ENCODE results near the gene CDK4.

The CDK4 gene

DNA sequence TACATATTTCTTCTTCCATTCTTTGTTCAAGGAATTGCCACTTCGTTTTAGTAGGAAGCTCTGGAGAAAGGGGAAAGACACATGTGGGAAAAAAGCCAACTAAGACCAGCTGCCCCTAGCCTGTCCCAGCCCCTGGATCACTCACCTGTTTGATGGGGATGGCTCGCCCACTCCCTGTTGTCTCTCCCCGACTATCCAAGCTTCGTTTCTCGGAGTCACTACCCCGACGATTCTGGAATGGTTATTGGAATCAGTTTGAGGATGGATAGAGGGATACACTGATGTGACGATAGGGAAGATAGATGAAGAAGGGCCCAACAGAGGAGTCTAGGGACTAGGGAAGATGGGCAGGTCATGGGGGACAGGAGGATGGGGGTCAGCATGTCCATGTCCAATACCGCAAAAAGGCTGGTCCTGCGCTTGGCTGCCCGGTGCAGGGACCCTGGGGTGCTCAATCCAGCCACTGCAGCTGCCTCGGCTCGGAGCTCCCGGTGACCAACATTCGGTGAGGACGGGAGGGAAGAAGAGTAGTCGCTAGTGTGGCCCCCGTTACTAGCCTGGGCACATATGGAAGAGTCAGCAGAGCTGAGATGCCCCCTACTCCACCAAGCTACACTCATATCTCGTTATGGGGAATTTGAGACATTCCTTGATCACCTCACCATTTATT, 20.6 kb downstream of the CDK4 start:
- Histone ChIP-seq H3K9me2 (replicated peaks; ENCODE audit: insufficient read depth, low read length) (no peaks in the 10 kb centered on the region), H3F3A (ENCODE audit: insufficient read depth, low read length) (no peaks in the 10 kb centered on the region), H4K20me1 (ENCODE audit: insufficient read depth, low read length) (no peaks in the 10 kb centered on the region), H3K27ac (ENCODE audit: low read length) (no peak overlapping the region), H3K4me3 (ENCODE audit: low read length) (no peak overlapping the region), H3K4me2 (ENCODE audit: low read depth, low read length) (no peak overlapping the region), H3K36me3 (replicated peaks; ENCODE audit: insufficient read depth, low read length) (no peaks in the 10 kb centered on the region), H3K9ac (ENCODE audit: low read length) (no peak overlapping the region), H3K27me3 (replicated peaks; ENCODE audit: insufficient read depth, low read length) (no peaks in the 10 kb centered on the region), H3K9me3 (replicated peaks; ENCODE audit: insufficient read depth, low read length) (no peaks in the 10 kb centered on the region), H3K4me1 (ENCODE audit: low read length) (no peaks in the 10 kb centered on the region), H3K79me2 (ENCODE audit: low read length) (0 out of 2 replicates have a peak, but pooled peaks cover 2% of the 10 kb centered on the region), H2AFZ (ENCODE audit: low read length) (no peak overlapping the region)
- DNase-seq: no peak
- TF ChIP-seq, protein P1, sequence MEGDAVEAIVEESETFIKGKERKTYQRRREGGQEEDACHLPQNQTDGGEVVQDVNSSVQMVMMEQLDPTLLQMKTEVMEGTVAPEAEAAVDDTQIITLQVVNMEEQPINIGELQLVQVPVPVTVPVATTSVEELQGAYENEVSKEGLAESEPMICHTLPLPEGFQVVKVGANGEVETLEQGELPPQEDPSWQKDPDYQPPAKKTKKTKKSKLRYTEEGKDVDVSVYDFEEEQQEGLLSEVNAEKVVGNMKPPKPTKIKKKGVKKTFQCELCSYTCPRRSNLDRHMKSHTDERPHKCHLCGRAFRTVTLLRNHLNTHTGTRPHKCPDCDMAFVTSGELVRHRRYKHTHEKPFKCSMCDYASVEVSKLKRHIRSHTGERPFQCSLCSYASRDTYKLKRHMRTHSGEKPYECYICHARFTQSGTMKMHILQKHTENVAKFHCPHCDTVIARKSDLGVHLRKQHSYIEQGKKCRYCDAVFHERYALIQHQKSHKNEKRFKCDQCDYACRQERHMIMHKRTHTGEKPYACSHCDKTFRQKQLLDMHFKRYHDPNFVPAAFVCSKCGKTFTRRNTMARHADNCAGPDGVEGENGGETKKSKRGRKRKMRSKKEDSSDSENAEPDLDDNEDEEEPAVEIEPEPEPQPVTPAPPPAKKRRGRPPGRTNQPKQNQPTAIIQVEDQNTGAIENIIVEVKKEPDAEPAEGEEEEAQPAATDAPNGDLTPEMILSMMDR (IDR thresholded peaks at IDR 0.05; ENCODE audit: low read length): no peak
- TF ChIP-seq EZH2phosphoT487 (IDR thresholded peaks at IDR 0.05; ENCODE audit: low read length) (no peak), EZH2 (optimal IDR thresholded peaks at IDR 0.05; ENCODE audit: low read depth, low read length) (no peak)

GRCh38 chr12:57730336-57731067, 21.6 kb downstream of the CDK4 start:
- H3K79me2 ChIP-seq (ENCODE audit: low read length): no peaks in the 10 kb centered on the region
- H3K27ac ChIP-seq (ENCODE audit: low read length): no peak overlapping the region
- H3K4me1 ChIP-seq (ENCODE audit: low read length): no peaks in the 10 kb centered on the region
- H4K20me1 ChIP-seq (ENCODE audit: insufficient read depth, low read length): no peaks in the 10 kb centered on the region
- no peak overlapping the region for H3K4me2 ChIP-seq (ENCODE audit: low read depth, low read length)
- no peak overlapping the region for H3K9ac ChIP-seq (ENCODE audit: low read length)
- no peak overlapping the region for H2AFZ ChIP-seq (ENCODE audit: low read length)
- H3K4me3 ChIP-seq (ENCODE audit: low read length): no peak overlapping the region
- H3K9me3 ChIP-seq (replicated peaks; ENCODE audit: insufficient read depth, low read length): no peaks in the 10 kb centered on the region
- no peak for DNase-seq
- no peaks in the 10 kb centered on the region for H3K9me2 ChIP-seq (replicated peaks; ENCODE audit: insufficient read depth, low read length)
- no peak for TF ChIP-seq EZH2 (optimal IDR thresholded peaks at IDR 0.05; ENCODE audit: low read depth, low read length)
- TF ChIP-seq, protein P1 (IDR thresholded peaks at IDR 0.05; ENCODE audit: low read length): no peak
- TF ChIP-seq EZH2phosphoT487 (IDR thresholded peaks at IDR 0.05; ENCODE audit: low read length): no peak
- H3K36me3 ChIP-seq (replicated peaks; ENCODE audit: insufficient read depth, low read length): no peaks in the 10 kb centered on the region
- no peaks in the 10 kb centered on the region for H3F3A ChIP-seq (ENCODE audit: insufficient read depth, low read length)
- H3K27me3 ChIP-seq (replicated peaks; ENCODE audit: insufficient read depth, low read length): no peaks in the 10 kb centered on the region

GRCh38 chr12:57729321-57729844, 22.7 kb downstream of the CDK4 start:
- Histone ChIP-seq H3K9me3 (replicated peaks; ENCODE audit: insufficient read depth, low read length) (no peaks in the 10 kb centered on the region), H3K79me2 (ENCODE audit: low read length) (no peaks in the 10 kb centered on the region), H3F3A (ENCODE audit: insufficient read depth, low read length) (no peaks in the 10 kb centered on the region; the same call in 1 of the 2 replicates), H3K9me2 (replicated peaks; ENCODE audit: insufficient read depth, low read length) (no peaks in the 10 kb centered on the region), H3K27ac (ENCODE audit: low read length) (no peak overlapping the region), H4K20me1 (ENCODE audit: insufficient read depth, low read length) (no peaks in the 10 kb centered on the region), H2AFZ (ENCODE audit: low read length) (no peak overlapping the region), H3K4me1 (ENCODE audit: low read length) (no peaks in the 10 kb centered on the region), H3K27me3 (replicated peaks; ENCODE audit: insufficient read depth, low read length) (no peaks in the 10 kb centered on the region), H3K4me2 (ENCODE audit: low read depth, low read length) (no peak overlapping the region), H3K4me3 (ENCODE audit: low read length) (no peak overlapping the region), H3K9ac (ENCODE audit: low read length) (no peak overlapping the region), H3K36me3 (replicated peaks; ENCODE audit: insufficient read depth, low read length) (no peaks in the 10 kb centered on the region)
- no peak for DNase-seq
- TF ChIP-seq, protein P1 (IDR thresholded peaks at IDR 0.05; ENCODE audit: low read length): no peak
- TF ChIP-seq EZH2phosphoT487 (IDR thresholded peaks at IDR 0.05; ENCODE audit: low read length) (no peak), EZH2 (optimal IDR thresholded peaks at IDR 0.05; ENCODE audit: low read depth, low read length) (no peak)
